Skeletal muscle tissue (tissue), 4 donors: ENCODE measurements around the gene IMMP2L. TPM values are rescaled to one million over a fixed set of nuclear protein-coding genes. Genes with fewer than 3 reads are reported as not detected.

Experiments used
- H3K27ac ChIP-seq: one replicate; pipeline ENCODE4 v1.7.0; 2013; ENCODE audit warnings: mild to moderate bottlenecking, low read depth, low read length, inconsistent platforms
- H3K27me3 ChIP-seq, 3 donors: one replicate each; pipeline ENCODE4 v1.7.0; 2013; ENCODE audit warnings: low read length in 3 of 3; ENCODE audit not compliant: control insufficient read depth in 3 of 3, insufficient read depth in 3 of 3
- H3K36me3 ChIP-seq, 3 donors: one replicate each; pipeline ENCODE4 v1.7.0; 2013; ENCODE audit warnings: low read length in 3 of 3; ENCODE audit not compliant: control insufficient read depth in 3 of 3, insufficient read depth in 3 of 3
- H3K4me1 ChIP-seq, 3 donors: one replicate each; pipeline ENCODE4 v1.7.0; 2013; ENCODE audit warnings: low read length in 3 of 3, mild to moderate bottlenecking in 3 of 3; ENCODE audit not compliant: control insufficient read depth in 3 of 3, insufficient read depth in 3 of 3
- H3K4me3 ChIP-seq, 3 donors: one replicate each; pipeline ENCODE4 v1.7.0; 2013; ENCODE audit warnings: low read length in 3 of 3
- H3K9ac ChIP-seq, 3 donors: one replicate each; pipeline ENCODE4 v1.7.0; 2013; ENCODE audit warnings: low read length in 3 of 3, mild to moderate bottlenecking in 3 of 3, moderate library complexity in 2 of 3, low read depth in 1 of 3
- H3K9me3 ChIP-seq, 3 donors: one replicate each; pipeline ENCODE4 v1.7.0; 2013; ENCODE audit warnings: low read length in 3 of 3; ENCODE audit not compliant: control insufficient read depth in 3 of 3
- total RNA-seq: library from RNA; depleted of rRNA; stranded (reverse); fragments of >200 nt; gene quantifications from one replicate; pipeline ENCODE4 v1.2.3, GENCODE V29; 2014
- donor health status: Osteomylitis.

Gene IMMP2L
- total RNA-seq, 1 donor from 2014 or later = 15.7 TPM

- Histone ChIP-seq H3K9ac (no peak overlapping the region), H3K27me3 (no peaks in the 10 kb centered on the region), H3K9me3 (no peaks in the 10 kb centered on the region), H3K4me1 (no peaks in the 10 kb centered on the region), H3K36me3 (no peaks in the 10 kb centered on the region), H3K4me3 (no peak overlapping the region), H3K27ac (no peak overlapping the region)
These were observed 587.9 kb downstream of the IMMP2L start for GRCh38 chr7:110974441-110974840.

- Histone ChIP-seq H3K36me3 (no peaks in the 10 kb centered on the region), H3K27ac (no peak overlapping the region), H3K27me3 (no peaks in the 10 kb centered on the region), H3K4me1 (no peaks in the 10 kb centered on the region), H3K9ac (no peak overlapping the region), H3K4me3 (no peak overlapping the region), H3K9me3 (no peaks in the 10 kb centered on the region)
These were observed 588.9 kb downstream of the IMMP2L start for GRCh38 chr7:110973196-110973990.

GRCh38 chr7:110964775-110965174 lies 597.5 kb downstream of the IMMP2L start:
- Histone ChIP-seq H3K36me3 (no peaks in the 10 kb centered on the region), H3K27ac (no peak overlapping the region), H3K4me1 (no peaks in the 10 kb centered on the region), H3K9me3 (no peaks in the 10 kb centered on the region), H3K27me3 (no peaks in the 10 kb centered on the region), H3K9ac (no peak overlapping the region), H3K4me3 (no peak overlapping the region)

GRCh38 chr7:110962826-110963225 lies 599.5 kb downstream of the IMMP2L start:
- Histone ChIP-seq H3K4me1 (no peaks in the 10 kb centered on the region), H3K9ac (no peak overlapping the region), H3K9me3 (no peaks in the 10 kb centered on the region), H3K27me3 (no peaks in the 10 kb centered on the region), H3K4me3 (no peak overlapping the region), H3K27ac (no peak overlapping the region), H3K36me3 (no peaks in the 10 kb centered on the region)

- H3K36me3 ChIP-seq = no peaks in the 10 kb centered on the region
- no peaks in the 10 kb centered on the region for H3K27me3 ChIP-seq
- no peak overlapping the region for H3K27ac ChIP-seq
- no peaks in the 10 kb centered on the region for H3K4me1 ChIP-seq
- H3K9me3 ChIP-seq = no peaks in the 10 kb centered on the region
- H3K4me3 ChIP-seq = no peak overlapping the region
- H3K9ac ChIP-seq = no peak overlapping the region
These were observed 599.9 kb downstream of the IMMP2L start for GRCh38 chr7:110962374-110962773.

- no peaks in the 10 kb centered on the region for H3K4me1 ChIP-seq
- H3K9me3 ChIP-seq = no peaks in the 10 kb centered on the region
- no peak overlapping the region for H3K4me3 ChIP-seq
- H3K9ac ChIP-seq = no peak overlapping the region
- no peaks in the 10 kb centered on the region for H3K36me3 ChIP-seq
- H3K27me3 ChIP-seq = no peaks in the 10 kb centered on the region
- H3K27ac ChIP-seq = no peak overlapping the region
These were observed 601.5 kb downstream of the IMMP2L start for GRCh38 chr7:110960811-110961210.

GRCh38 chr7:110948280-110948679 lies 614.0 kb downstream of the IMMP2L start:
- no peak overlapping the region for H3K9ac ChIP-seq
- no peak overlapping the region for H3K27ac ChIP-seq
- H3K27me3 ChIP-seq = no peaks in the 10 kb centered on the region
- H3K9me3 ChIP-seq = no peaks in the 10 kb centered on the region
- H3K4me3 ChIP-seq = no peak overlapping the region
- no peaks in the 10 kb centered on the region for H3K36me3 ChIP-seq
- H3K4me1 ChIP-seq = peaks cover 0 to 6% (median 0%) of the 10 kb centered on the region in 3 donors

GRCh38 chr7:110947408-110947807 lies 614.9 kb downstream of the IMMP2L start:
- H3K9ac ChIP-seq = no peak overlapping the region
- H3K9me3 ChIP-seq = no peaks in the 10 kb centered on the region
- H3K27me3 ChIP-seq = no peaks in the 10 kb centered on the region
- H3K27ac ChIP-seq = no peak overlapping the region
- H3K36me3 ChIP-seq = no peaks in the 10 kb centered on the region
- H3K4me3 ChIP-seq = no peak overlapping the region
- peaks cover 0 to 6% (median 0%) of the 10 kb centered on the region in 3 donors for H3K4me1 ChIP-seq

- Histone ChIP-seq H3K9me3 (no peaks in the 10 kb centered on the region), H3K27ac (no peak overlapping the region), H3K36me3 (no peaks in the 10 kb centered on the region), H3K9ac (no peak overlapping the region), H3K27me3 (no peaks in the 10 kb centered on the region), H3K4me1 (peaks cover 0 to 6% (median 0%) of the 10 kb centered on the region in 3 donors), H3K4me3 (no peak overlapping the region)
These were observed 617.2 kb downstream of the IMMP2L start for GRCh38 chr7:110944966-110945644.

GRCh38 chr7:110944448-110944847 lies 617.8 kb downstream of the IMMP2L start:
- no peak overlapping the region for H3K27ac ChIP-seq
- peaks cover 0 to 6% (median 0%) of the 10 kb centered on the region in 3 donors for H3K4me1 ChIP-seq
- no peak overlapping the region for H3K9ac ChIP-seq

More at GRCh38 chr7:110944448-110944847, 617.8 kb downstream of the IMMP2L start:
- no peaks in the 10 kb centered on the region for H3K36me3 ChIP-seq
- H3K27me3 ChIP-seq = no peaks in the 10 kb centered on the region
- no peaks in the 10 kb centered on the region for H3K9me3 ChIP-seq
- H3K4me3 ChIP-seq = no peak overlapping the region
